HEK293T (cell line): Measurements from ENCODE around the gene SEH1L.

Experiments used
- ARNT ChIP-seq: fragments of 450-650 bp; IDR thresholded peaks from 2 replicates; pipeline ENCODE4 v1.6.1; 2017; ENCODE audit warnings: mild to moderate bottlenecking
- BHLHE40 ChIP-seq: fragments of 450-650 bp; IDR thresholded peaks from 2 replicates; pipeline ENCODE4 v1.6.1; 2016; ENCODE audit warnings: mild to moderate bottlenecking, moderate library complexity, borderline replicate concordance
- ELF4 ChIP-seq: fragments of 450-650 bp; IDR thresholded peaks from 2 replicates; pipeline ENCODE4 v1.6.1; 2017; ENCODE audit warnings: antibody characterized with exemption
- FOXK2 ChIP-seq: fragments of 450-650 bp; IDR thresholded peaks from 2 replicates; pipeline ENCODE4 v1.6.1; 2016; ENCODE audit warnings: mild to moderate bottlenecking
- FOXM1 ChIP-seq: fragments of 450-650 bp; IDR thresholded peaks from 2 replicates; pipeline ENCODE4 v1.6.1; 2017; ENCODE audit warnings: mild to moderate bottlenecking, borderline replicate concordance
- HDGF ChIP-seq: fragments of 450-650 bp; IDR thresholded peaks from 2 replicates; pipeline ENCODE4 v1.6.1; 2017; ENCODE audit warnings: antibody characterized with exemption, borderline replicate concordance
- L3MBTL2 ChIP-seq: fragments of 450-650 bp; conservative IDR thresholded peaks from 2 replicates; pipeline ENCODE4 v1.6.1; 2016; ENCODE audit warnings: mild to moderate bottlenecking
- LEF1 ChIP-seq: fragments of 450-650 bp; IDR thresholded peaks from 2 replicates; pipeline ENCODE4 v1.6.1; 2017; ENCODE audit warnings: mild to moderate bottlenecking, borderline replicate concordance
- NFRKB ChIP-seq: fragments of 450-650 bp; IDR thresholded peaks from 2 replicates; pipeline ENCODE4 v1.6.1; 2016; ENCODE audit warnings: mild to moderate bottlenecking, moderate library complexity
- SP1 ChIP-seq: fragments of 450-650 bp; IDR thresholded peaks from 2 replicates; pipeline ENCODE4 v1.6.1; 2017
- SUZ12 ChIP-seq: fragments of 450-650 bp; IDR thresholded peaks from 2 replicates; pipeline ENCODE4 v1.6.1; 2016; ENCODE audit warnings: mild to moderate bottlenecking
- TARDBP ChIP-seq: fragments of 450-650 bp; IDR thresholded peaks from 2 replicates; pipeline ENCODE4 v1.6.1; 2016
- TF ChIP-seq, protein P1 (sequence below): fragments of 450-650 bp; IDR thresholded peaks from 2 replicates; pipeline ENCODE4 v1.6.1; 2016

DNA sequence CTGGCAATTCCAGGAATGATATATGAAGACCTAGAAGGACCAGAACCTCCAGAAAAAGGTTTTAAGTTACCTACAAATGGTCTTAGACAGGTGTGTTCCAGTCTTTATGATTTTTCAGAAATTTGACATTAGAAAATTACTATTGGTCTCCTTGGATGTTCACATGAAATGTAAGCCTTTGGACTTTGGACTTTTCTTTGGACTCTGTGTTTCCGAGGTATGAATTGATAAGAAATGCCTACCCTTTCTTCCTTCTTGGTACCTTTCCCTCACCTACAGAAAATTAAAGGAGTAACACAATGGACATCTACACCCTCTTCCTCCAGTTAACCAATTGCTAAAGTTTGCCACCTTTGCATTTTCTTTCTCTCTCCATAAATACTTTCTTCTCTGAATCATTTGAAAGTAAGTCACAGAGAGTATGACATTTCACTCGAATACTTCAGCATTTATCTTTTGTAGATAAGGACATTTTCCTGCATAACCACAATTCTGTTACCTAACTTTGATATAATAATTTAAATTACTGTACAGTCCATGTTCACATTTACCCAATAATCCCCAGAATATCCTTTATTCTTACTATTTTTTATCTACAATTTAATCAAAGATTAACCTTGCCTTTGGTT, 69.5 kb downstream of the SEH1L start:
- TF ChIP-seq SUZ12 (no peak), SP1 (no peak), NFRKB (no peak), ARNT (no peak), HDGF (no peak), L3MBTL2 (no peak), TARDBP (no peak), BHLHE40 (no peak), FOXM1 (no peak), ELF4 (no peak), FOXK2 (no peak), LEF1 (no peak)
- TF ChIP-seq, protein P1, sequence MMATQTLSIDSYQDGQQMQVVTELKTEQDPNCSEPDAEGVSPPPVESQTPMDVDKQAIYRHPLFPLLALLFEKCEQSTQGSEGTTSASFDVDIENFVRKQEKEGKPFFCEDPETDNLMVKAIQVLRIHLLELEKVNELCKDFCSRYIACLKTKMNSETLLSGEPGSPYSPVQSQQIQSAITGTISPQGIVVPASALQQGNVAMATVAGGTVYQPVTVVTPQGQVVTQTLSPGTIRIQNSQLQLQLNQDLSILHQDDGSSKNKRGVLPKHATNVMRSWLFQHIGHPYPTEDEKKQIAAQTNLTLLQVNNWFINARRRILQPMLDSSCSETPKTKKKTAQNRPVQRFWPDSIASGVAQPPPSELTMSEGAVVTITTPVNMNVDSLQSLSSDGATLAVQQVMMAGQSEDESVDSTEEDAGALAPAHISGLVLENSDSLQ = no peak
